UCSD-AML1 (cell line): Measurements from ENCODE around the gene PNMA8C.
"Not testable (repeated sequence)": the region's sequence is repeated elsewhere in the genome, so short reads cannot be mapped to it uniquely, and the experiment has no call there.

Experiments used
- DNase-seq: peaks from one replicate; lab custom pipeline; 2025; ENCODE audit not compliant: unreplicated experiment; lab: John Stamatoyannopoulos, UW

The PNMA8C gene

DNA sequence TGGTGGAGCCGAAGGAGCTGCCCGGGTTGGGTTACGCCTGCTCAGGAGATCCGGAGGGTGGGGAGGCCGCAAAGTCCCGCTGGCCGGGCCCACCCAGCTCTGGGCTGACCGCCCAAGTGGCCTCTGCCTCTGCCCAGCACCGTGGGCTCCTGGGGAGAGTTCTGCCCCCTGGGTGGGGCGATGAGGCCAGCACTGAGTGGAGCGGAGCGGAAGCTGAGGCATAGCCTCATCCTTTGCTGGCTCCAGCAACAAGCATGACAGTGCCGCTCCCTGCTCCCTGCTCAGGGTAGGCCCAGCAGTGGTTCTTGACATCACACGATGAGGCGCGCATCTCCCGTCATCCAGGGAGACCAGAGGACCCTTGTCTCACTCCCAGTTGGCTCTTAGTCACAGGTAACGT lies 37.9 kb downstream of the PNMA8C start:
- no peak for DNase-seq

DNA sequence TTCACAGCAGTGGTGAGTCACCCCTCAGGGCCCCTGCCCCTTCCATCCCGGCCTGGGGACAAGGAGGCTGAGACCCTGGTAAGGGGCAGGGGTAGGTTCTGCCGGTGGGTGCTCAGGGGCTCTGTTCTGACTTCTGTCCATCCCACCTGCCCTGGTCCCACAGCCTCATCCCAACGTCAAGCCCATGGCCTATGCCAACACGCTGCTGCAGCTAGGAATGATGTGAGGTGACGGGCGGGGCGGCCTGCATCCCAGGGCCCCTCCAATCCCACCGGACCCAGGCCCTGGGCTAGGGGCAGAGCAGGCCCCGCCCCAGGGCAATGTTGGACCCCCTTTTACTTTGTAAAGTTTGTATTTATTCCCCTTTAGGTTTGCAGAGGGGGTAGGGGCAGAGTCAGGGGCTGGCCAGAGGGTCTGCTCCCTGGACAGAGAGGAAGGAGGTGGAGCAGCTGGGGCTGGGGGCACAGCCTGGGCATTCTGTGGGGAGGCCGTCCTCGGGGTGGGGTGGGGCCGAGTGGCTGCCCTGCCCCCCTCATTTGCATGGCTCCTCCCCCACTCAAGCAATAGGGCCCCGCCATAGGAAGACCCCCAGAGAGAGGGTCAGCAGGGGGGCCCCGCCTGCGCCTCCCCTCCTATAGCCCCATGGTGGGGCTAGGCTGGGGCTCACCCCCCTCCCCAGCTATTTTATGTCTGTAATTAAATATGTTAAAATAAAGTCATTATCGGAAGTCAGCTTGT lies 38.4 kb downstream of the PNMA8C start:
- no peak for DNase-seq

DNA sequence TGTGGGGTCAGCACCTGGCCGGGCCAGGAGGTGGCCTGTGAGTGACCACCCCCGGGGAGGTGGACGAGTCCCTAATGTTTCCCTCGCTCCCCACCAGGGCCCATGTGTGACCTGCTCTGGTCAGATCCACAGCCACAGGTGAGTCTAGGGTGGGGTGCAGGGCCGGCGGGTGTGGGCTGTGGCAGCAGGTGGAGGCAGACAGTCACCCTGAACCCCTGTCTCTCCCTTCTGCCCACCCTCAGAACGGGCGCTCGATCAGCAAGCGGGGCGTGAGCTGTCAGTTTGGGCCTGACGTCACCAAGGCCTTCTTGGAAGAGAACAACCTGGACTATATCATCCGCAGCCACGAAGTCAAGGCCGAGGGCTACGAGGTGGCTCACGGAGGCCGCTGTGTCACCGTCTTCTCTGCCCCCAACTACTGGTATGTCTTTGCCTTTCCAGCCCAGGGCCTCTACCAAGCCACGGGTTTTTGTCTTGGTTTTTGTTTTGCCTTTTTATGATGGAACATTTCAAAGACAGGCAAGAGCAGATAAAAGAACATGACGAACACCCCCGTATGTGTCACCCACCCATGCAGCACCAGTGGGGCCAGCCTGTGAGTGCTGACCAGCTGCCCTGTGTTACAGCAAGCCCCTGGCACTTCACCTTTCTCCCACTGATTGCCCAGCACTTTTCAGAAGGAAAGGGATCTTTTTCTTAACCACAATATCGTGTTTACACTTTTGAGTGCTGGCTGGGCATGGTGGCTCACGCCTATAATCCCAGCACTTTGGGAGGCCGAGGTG lies 40.2 kb downstream of the PNMA8C start:
- DNase-seq = no peak

DNA sequence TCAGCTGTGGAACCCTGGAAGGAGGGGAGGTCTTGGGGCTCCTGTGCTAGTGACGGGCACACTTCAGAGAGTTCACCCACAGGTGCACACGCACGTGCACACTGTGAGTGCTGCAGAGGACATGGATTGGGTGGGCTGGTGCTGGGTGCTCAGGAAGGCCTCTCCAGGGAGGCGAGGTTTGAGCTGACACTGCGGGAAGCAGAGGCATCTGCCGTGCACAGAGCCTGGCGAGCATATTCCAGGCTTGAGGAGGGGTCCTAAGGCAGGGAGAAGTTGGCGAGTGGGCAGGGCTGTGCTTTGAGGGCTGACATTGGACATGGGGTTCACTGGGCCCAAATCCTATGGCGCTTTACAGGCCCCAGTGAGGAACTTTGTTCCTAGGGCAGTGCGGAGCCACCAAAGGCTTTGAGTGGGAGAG lies 41.0 kb downstream of the PNMA8C start:
- no peak for DNase-seq

DNA sequence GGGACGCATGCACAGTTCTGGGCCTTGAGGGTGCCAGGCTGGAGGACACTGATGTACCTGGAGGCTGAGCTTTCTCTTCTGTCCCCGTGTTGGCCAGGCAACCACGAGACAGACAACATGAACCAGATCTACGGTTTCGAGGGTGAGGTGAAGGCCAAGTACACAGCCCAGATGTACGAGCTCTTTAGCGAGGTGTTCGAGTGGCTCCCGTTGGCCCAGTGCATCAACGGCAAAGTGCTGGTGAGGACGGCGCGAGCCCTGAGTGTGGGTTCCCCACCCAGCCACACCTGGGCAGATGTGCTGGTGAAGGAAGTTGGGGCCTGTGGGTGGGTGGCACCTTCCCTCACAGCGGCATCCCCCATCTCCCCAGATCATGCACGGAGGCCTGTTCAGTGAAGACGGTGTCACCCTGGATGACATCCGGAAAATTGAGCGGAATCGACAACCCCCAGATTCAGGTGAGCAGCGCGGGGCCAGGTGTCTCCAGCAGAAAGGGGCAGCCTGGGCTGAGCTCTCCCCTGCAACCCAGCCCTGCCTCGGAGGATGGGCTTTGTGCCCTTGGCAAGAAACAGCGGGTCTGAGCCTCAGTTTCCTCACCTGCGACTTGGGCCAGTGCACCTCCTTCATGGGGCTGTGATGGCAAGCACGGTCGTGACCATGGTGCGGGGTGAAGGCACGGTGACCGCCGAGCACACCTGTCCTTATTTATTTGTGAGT lies 41.6 kb downstream of the PNMA8C start:
- no peak for DNase-seq

DNA sequence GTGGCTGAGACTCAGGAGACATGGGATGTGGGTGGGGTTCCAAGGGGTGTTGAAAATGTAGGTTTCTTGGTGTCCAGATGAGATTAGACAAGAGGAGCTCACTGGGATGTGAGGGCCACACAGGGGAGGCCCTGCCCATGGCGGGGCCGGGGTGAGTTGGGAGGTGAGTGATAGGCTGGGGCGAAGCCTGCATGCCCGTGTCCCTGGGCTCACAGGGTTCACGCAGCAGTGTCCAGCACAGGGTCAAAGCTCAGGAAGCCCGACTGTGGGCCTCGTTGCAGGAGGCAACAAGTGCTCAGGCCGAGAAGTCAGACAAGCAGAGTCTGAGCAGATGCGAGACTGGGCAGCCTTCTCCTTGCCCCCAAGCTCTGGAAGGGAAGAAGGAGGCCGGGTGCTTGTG lies 42.6 kb downstream of the PNMA8C start:
- no peak for DNase-seq

DNA sequence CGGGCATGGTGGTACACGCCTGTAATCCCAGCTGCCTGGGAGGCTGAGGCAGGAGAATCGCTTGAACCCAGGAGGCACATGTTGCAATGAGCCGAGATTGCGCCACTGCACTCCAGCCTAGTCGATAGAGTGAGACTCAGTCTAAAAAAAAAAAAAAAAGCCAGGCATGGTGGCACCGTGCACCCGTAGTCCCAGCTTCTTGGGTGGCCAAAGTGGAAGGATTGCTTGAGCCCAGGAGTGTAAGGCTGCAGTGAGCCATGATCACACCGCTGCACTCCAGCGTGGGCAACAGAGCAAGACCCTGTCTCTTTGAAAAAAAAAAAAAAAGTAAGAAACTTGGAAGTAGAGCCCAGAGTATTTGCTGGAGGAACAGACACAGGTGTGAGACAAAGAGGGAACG lies 43.1 kb downstream of the PNMA8C start:
- no peak for DNase-seq

DNA sequence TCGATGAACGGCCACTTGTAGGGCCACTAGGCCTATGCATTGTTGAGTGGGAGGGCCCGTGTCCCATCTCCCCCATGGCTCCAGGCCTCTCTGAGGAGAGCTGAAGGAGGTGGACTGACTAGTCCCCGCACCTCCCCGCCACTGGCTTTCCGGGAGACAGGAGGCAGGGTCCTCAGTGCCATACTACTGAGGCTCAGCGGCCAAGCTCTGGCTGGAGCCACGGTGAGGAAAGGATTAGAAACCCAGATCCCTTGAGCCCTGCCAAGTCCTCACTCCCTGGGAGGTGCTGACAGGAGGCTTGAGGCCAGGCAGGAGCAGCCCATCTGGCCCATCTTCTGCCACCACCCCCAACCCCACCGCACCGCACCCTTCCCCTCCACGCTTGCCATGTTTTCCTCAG lies 44.3 kb downstream of the PNMA8C start:
- DNase-seq = no peak

DNA sequence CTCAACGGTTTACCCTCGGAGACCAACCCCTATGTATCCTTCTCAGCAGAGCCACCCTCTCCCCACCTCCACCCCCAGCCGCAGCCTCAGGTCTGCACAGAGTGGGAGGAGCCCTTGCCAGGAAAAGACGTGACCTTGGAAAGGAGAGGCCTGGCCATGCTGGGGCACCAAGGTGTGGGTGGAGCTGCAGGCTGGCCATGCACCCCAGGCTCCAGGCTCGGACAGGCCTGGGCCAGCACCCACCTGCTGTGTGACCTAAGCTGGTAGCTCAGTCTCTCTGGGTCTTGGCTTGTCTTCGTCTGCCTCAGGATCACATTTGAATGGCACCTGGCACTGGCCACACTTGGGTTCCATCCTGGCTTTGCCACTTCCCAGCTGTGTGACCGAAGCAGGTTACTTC lies 44.9 kb downstream of the PNMA8C start:
- DNase-seq = no peak

DNA sequence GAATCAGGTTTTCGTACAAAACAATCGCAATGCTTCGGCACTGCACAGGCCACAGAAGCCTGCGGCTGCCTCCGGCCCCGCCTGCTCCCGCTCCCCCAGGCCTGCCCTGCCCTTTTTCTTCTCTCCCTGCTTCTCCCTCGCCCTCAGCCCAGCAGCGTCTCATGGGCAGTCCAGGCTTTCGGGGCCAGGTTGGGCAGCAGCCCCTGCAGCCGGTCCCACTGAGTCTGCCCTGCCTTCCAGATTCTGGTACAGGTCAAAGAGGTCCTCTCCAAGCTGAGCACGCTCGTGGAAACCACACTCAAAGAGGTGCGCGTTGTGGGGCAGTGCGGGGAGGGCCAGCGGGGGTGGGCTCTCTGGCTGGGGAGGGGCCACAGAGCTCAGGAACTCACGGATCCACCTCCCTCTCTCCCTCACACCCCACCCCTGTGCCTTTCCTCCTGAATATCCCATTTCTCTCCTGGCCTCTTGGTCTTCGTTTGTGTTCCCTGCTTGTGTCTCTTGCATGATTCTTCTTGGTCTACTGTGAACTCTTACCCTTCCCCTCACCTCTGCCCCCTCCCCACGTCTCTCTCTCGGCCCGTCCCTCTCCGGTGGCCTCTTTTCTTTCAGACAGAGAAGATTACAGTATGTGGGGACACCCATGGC lies 45.4 kb downstream of the PNMA8C start:
- no peak for DNase-seq

DNA sequence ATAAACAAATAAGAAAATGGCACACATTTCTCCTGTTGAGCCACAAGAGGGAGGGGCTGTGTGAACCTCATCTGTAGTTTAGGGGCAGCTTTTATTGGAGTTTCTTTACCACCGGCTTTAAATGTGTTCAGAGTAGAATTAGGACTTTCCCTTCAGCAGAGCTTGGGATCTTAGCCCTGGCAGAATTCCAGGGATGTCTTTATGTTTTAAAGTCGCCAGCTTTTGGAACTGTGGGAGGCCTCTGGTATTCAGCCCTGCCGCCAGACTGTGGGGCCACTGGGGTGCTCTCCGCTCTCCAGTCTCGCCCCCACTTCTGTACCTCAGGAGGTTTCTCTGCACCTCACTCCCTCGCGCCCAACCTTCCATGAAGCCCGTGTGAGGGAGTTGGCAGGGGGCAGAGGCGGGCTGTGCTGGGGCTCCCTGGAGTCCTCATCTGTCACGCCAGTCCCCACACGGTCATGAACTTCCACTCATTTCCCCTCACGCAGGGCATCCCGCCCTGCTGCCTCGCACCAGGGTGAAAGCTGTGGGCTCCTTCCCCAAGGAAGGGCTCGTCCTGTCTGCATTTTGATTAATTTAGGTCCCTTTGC lies 46.9 kb downstream of the PNMA8C start:
- no peak for DNase-seq

DNA sequence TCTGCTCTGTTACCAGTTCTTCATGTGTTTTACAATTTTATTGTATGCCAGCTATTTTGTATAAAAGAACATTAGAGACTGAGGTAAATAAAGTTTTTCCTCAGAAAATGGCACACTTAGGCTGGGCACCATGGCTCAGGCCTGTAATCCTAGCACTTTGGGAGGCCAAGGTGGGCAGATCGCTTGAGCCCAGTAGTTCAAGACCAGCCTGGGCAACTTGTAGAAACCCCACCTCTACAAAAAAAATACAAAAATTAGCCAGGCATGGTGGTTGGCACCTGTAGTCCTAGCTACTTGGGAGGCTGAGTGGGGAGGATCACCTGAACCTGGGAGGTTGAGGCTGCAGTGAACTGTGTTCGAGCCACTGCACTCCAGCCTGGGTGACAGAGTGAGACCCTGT lies 47.4 kb downstream of the PNMA8C start:
- no peak for DNase-seq

DNA sequence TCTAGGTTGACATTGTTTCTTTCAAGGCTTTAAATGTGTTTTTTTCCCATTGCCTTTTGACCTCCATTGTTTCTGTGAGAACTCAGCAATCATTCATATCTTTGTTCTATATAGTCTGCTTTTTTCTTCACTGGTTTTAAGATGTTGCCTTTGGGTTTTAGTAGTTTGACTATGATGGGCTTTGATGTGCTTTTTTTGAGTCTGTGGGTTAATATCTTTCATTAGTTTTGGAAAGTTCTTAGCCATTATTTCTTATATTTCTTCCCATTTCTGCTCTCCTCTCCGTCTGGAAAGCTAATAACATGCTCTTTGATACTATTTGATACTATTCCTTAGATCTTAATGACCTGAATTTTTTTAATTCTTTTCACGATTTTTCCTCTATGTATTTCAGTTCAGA lies 48.0 kb downstream of the PNMA8C start:
- no peak for DNase-seq

DNA sequence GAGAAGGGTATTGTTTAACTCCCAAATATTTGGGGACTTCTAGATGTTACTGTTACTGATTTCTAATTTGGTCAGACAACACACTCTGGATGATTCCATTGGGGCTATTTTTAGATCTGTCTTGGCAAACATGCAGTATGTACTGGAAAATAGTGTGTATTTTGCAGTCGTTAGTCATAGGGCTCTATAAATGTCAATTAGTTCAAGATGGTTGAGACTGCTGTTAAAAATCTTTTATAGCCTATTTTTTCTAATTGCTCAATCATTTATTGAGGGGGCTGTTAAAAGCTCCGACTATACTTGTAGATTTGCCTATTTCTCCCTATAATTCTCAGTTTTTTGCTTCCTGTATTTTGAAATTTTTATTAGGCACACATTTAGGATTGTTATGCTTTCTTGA lies 50.5 kb downstream of the PNMA8C start:
- no peak for DNase-seq

DNA sequence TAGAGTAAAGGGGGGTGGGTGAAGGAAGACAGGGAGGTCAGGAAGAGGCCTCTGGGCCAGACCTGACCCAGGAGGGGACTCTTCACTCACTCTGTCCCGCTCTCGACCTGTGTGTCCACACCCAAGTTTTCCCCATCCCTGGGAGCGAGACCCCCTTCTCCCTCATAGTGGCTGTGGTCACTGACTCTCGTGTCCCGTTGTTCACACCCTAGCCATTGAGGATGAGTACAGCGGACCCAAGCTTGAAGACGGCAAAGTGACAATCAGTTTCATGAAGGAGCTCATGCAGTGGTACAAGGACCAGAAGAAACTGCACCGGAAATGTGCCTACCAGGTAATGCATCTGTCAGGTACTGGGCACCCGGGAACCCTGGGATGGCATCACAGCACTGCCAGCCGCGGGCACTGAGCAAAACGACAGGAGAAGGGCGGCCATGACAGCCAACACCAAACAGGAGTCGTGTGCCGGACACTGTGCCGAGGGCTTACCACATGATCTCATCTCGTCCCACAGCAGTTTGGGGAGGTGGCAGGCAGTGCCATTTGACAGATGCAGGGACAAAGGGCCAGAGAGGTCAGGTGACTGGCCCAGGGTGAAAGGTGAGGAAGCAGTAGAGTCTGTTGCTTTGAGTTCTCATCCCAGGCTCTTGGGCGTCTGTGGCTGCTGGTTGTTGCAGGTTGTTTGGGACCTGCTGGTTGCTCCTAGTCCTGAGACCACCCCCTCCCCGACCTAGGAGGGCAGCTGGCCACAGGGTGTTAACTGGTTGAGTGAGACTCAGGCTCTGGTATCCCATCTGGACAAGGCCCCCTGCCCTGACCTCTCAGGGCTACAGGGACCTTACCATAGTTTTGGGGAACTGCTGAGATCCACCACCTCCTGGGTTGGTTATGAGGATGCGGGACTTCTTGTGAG lies 52.2 kb downstream of the PNMA8C start:
- no peak for DNase-seq

DNA sequence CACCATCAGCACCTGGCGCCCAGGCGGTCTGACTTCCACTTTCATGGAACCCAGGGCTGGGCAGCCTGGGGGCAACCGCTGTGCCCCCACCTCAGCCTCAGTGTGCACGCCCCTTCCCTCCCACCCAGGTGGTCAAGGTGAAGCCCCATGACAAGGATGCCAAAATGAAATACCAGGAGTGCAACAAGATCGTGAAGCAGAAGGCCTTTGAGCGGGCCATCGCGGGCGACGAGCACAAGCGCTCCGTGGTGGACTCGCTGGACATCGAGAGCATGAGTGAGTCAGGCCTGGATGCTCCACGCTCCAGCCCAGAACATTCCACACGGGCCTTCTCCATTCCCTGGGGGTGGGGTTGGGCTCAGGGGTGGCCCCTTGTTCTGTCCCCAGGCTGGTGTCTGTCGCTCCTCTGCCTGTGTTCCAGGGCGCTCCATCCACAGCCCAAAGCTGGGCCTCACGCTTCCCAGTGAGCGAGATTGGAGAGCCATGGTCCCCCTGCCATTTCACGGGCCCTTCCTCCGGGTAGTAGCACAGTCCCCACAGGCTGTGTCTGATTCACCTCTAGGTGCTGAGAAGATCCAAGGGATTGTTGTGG lies 53.2 kb downstream of the PNMA8C start:
- not testable (repeated sequence) for DNase-seq
